GM23338 (cell line): ENCODE data around the gene PRDX3.

Experiments
- CREB1 ChIP-seq: fragments of 250-450 bp; sonication (Bioruptor Pico); IDR thresholded peaks from 2 replicates; pipeline ENCODE4 v1.5.0; 2020; ENCODE audit warnings: low read depth, mild to moderate bottlenecking, moderate library complexity
- EZH2 ChIP-seq: fragments of 200-600 bp; sonication (generic); IDR thresholded peaks from one replicate; pipeline ENCODE4 v1.8.0; 2017; ENCODE audit warnings: antibody characterized with exemption, mild to moderate bottlenecking, low read depth; ENCODE audit not compliant: unreplicated experiment
- POLR2AphosphoS5 ChIP-seq: IDR thresholded peaks from 2 replicates; pipeline ENCODE4 v1.6.1; 2016; ENCODE audit warnings: antibody characterized with exemption, low read depth
- REST ChIP-seq: IDR thresholded peaks from one replicate; pipeline ENCODE4 v1.6.1; 2018; ENCODE audit warnings: antibody characterized with exemption; ENCODE audit not compliant: unreplicated experiment
- TF ChIP-seq, protein P1 (sequence below), 2 experiments: fragments of 200-600 bp in 1 of 2; sonication (generic) in 1 of 2; conservative IDR thresholded peaks; 2 replicates each; pipeline versions ENCODE4 v1.5.1 to v1.6.1; 2016 to 2017; ENCODE audit warnings: antibody characterized with exemption in 2 of 2, low read depth in 2 of 2, mild to moderate bottlenecking in 2 of 2, moderate library complexity in 1 of 2

- TF ChIP-seq REST (no peak), EZH2 (no peak), POLR2AphosphoS5 (no peak), CREB1 (CRISPR knock-in tag) (no peak)
- TF ChIP-seq, protein P1, sequence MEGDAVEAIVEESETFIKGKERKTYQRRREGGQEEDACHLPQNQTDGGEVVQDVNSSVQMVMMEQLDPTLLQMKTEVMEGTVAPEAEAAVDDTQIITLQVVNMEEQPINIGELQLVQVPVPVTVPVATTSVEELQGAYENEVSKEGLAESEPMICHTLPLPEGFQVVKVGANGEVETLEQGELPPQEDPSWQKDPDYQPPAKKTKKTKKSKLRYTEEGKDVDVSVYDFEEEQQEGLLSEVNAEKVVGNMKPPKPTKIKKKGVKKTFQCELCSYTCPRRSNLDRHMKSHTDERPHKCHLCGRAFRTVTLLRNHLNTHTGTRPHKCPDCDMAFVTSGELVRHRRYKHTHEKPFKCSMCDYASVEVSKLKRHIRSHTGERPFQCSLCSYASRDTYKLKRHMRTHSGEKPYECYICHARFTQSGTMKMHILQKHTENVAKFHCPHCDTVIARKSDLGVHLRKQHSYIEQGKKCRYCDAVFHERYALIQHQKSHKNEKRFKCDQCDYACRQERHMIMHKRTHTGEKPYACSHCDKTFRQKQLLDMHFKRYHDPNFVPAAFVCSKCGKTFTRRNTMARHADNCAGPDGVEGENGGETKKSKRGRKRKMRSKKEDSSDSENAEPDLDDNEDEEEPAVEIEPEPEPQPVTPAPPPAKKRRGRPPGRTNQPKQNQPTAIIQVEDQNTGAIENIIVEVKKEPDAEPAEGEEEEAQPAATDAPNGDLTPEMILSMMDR (conservative IDR thresholded peaks at IDR 0.05; ENCODE audit: low read depth in 2 of 2): no peak
These were observed 39.4 kb upstream of the PRDX3 start for GRCh38 chr10:119217991-119218490.
